ENCODE data around the gene IFNLR1. TPM values are rescaled to one million over a fixed set of nuclear protein-coding genes. Genes with fewer than 3 reads are reported as not detected.

The IFNLR1 gene
- total and polyA plus RNA-seq, 2 of the 8 experiments (the other 6 are each of a cell fraction or from before 2014, with no cell fraction given) = 6.8 to 10.1 TPM

GRCh38 chr1:24165500-24165899, 21.6 kb downstream of the IFNLR1 start:
- 84% methylated on average over 2 of the region's 2 CpGs; no CpG with 5 or more reads in 1 of the 2 experiments for WGBS, 2 experiments (ENCODE audit: extremely low coverage in 1 of 2, insufficient coverage in 1 of 2, insufficient read length in 1 of 2, insufficient replicate concordance in 2 of 2, low coverage in 1 of 2, low lambda C conversion rate in 2 of 2, missing lambda C conversion rate in 1 of 2)
- H3K14ac ChIP-seq (ENCODE audit: insufficient read length) = no peak overlapping the region
- H3K56ac ChIP-seq (replicated peaks; ENCODE audit: insufficient read length, low read depth, low read length) = no peak overlapping the region
- H3K23ac ChIP-seq (ENCODE audit: insufficient read length) = no peak overlapping the region
- no peak overlapping the region for H3K27ac ChIP-seq (ENCODE audit: low read depth, low read length)
- no peak for DNase-seq (ENCODE audit: low read depth in 1 of 2, low spot score in 2 of 2)
- no peak overlapping the region for H2BK12ac ChIP-seq (ENCODE audit: low read depth, low read length)
- no peak overlapping the region for H3K4me3 ChIP-seq (ENCODE audit: extremely low read depth in 1 of 4, insufficient read depth in 2 of 4, low read depth in 3 of 4, low read length in 4 of 4)
- FAIRE-seq = no peak
- peaks cover 0 to 8% (median 3%) of the 10 kb centered on the region in 4 experiments; a peak in 5 of 8 replicates for H3K36me3 ChIP-seq (ENCODE audit: control insufficient read depth in 2 of 4, insufficient read depth in 4 of 4, low read length in 3 of 4)
- no peak overlapping the region for H2BK15ac ChIP-seq (ENCODE audit: low read length)
- no peaks in the 10 kb centered on the region for H3K79me2 ChIP-seq (ENCODE audit: control insufficient read depth in 1 of 2, insufficient read depth in 2 of 2, low read length in 2 of 2)
- H2AFZ ChIP-seq (ENCODE audit: low read length) = no peak overlapping the region
- no peaks in the 10 kb centered on the region for H3K9me3 ChIP-seq (ENCODE audit: insufficient read depth in 2 of 2, low read depth in 1 of 2, low read length in 1 of 2)
- H2AK5ac ChIP-seq (ENCODE audit: low read depth, low read length) = no peak overlapping the region
- no peak overlapping the region for H2BK5ac ChIP-seq (ENCODE audit: low read depth, low read length)
- H3K4me1 ChIP-seq (replicated peaks in 1 of 4; ENCODE audit: control insufficient read depth in 3 of 4, insufficient read depth in 4 of 4, low read length in 3 of 4) = no peaks in the 10 kb centered on the region
- ChIA-PET CTCF (ENCODE audit: partially characterized antibody) (interaction anchor here (0.7 to 3.8 kb wide), 6 partner anchors 11 to 226 kb away, joined by 3 to 26 read pairs (median 4); no protein-coding TSS in a partner anchor), POLR2A (ENCODE audit: partially characterized antibody) (interaction anchor here (7.2 kb wide), 1 partner anchor 14 kb away, joined by 51 read pairs; no protein-coding TSS in a partner anchor)
- H4K91ac ChIP-seq (replicated peaks; ENCODE audit: insufficient read length, low read length) = no peak overlapping the region
- no peak overlapping the region for H4K8ac ChIP-seq (ENCODE audit: extremely low read depth, insufficient read depth, low read length)
- H2BK20ac ChIP-seq (ENCODE audit: low read length) = no peak overlapping the region
- H3K4me2 ChIP-seq (ENCODE audit: insufficient read depth in 1 of 2, low read depth in 2 of 2, low read length in 2 of 2) = no peak overlapping the region
- peaks cover 0 to 1% of the 10 kb centered on the region in 2 experiments for H4K20me1 ChIP-seq (replicated peaks in 1 of 2; ENCODE audit: control insufficient read depth in 1 of 2, insufficient read depth in 2 of 2, low read length in 2 of 2)
- no peak overlapping the region for H3K18ac ChIP-seq (ENCODE audit: extremely low read depth, low read length)
- H2BK120ac ChIP-seq (replicated peaks; ENCODE audit: low read depth, low read length) = no peak overlapping the region
- TF ChIP-seq JUND (IDR thresholded peaks at IDR 0.05; ENCODE audit: low read length) = no peak
- no peak for TF ChIP-seq E2F6 (IDR thresholded peaks at IDR 0.05)
- no peak for TF ChIP-seq MAX (IDR thresholded peaks at IDR 0.05)
- no peak for TF ChIP-seq ATF2 (IDR thresholded peaks at IDR 0.05; ENCODE audit: low read length)
- H4K5ac ChIP-seq (ENCODE audit: insufficient read length, low read depth, low read length) = no peak overlapping the region
- no peak overlapping the region for H3K4ac ChIP-seq (replicated peaks; ENCODE audit: insufficient read length, low read depth, low read length)
- no peaks in the 10 kb centered on the region for H3K27me3 ChIP-seq (replicated peaks in 1 of 4; ENCODE audit: control insufficient read depth in 3 of 4, extremely low read depth in 1 of 4, insufficient read depth in 3 of 4, low read length in 3 of 4)
- H3K79me1 ChIP-seq (ENCODE audit: low read depth, low read length) = no peaks in the 10 kb centered on the region
- no peak overlapping the region for H3K9ac ChIP-seq (replicated peaks in 1 of 4; ENCODE audit: extremely low read depth in 1 of 4, low read depth in 3 of 4, low read length in 3 of 4)
- H3K23me2 ChIP-seq (ENCODE audit: low read depth, low read length) = no peaks in the 10 kb centered on the region

All from H1 (cell line).